Erythroblast (primary cell): ENCODE results near the gene TRAPPC12.
"Not testable (repeated sequence)": the region's sequence is repeated elsewhere in the genome, so short reads cannot be mapped to it uniquely, and the experiment has no call there.

ENCODE experiments used
- DNase-seq, 2 experiments: peaks; one replicate each; lab custom pipeline; 2025; lab: John Stamatoyannopoulos, UW
- GATA1 ChIP-seq: IDR thresholded peaks from 2 replicates; pipeline ENCODE4 v1.6.1; 2011; ENCODE audit warnings: low read depth, mild to moderate bottlenecking, control low read depth, low read length, moderate library complexity
- POLR2A ChIP-seq: IDR thresholded peaks from 2 replicates; pipeline ENCODE4 v1.6.1; 2011; ENCODE audit warnings: mild to moderate bottlenecking, low read length

The TRAPPC12 gene

DNA sequence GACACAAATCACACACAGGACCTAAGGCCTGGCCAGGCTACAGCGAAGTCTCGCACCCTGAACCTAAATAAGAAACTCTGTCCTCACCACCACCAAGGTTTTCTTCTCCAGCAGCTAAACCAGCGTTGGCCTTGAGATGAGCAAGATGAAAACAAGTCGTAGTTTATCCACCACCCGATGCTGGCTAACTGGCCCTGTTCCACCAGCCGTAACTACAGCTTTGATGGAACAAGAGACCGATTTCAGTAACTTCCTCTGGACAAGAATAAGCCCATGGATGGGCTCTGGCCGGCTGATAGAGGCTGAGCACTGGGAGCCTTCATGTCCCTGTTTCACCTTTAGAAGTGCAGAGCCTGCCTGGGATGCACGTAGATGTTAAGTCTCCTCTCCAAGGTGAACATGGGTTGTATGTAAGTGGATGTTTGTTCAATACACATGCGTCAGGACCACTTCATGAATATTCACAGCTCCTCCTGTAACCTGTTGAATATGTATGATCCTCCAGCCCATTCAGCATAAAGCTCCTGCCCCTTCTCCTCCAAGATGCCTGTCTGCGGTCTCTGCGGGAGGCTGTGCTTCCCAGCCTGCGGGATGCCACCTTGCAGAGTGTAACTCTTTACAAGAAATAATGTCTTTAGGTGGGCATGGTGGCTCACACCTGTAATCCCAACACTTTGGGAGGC lies 115.6 kb downstream of the TRAPPC12 start:
- DNase-seq = no peak
- TF ChIP-seq GATA1 = no peak
- TF ChIP-seq POLR2A = no peak

DNA sequence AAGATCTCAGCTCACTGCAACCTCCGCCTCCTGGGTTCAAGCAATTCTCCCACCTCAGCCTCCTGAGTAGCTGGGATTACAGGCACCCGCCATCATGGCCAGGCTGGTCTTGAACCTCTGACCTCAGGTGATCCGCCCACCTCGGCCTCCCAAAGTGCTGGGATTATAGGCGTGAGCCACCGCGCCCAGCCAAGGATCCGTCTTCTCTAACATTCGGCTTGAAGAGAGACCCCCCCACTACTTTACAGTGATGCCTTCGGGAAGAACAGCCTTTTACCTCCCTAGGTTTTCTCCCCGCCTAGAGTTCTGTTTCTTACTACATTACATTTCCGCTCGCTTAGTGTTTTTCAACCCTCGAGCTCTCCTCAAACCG lies 117.2 kb downstream of the TRAPPC12 start:
- not testable (repeated sequence) for DNase-seq

DNA sequence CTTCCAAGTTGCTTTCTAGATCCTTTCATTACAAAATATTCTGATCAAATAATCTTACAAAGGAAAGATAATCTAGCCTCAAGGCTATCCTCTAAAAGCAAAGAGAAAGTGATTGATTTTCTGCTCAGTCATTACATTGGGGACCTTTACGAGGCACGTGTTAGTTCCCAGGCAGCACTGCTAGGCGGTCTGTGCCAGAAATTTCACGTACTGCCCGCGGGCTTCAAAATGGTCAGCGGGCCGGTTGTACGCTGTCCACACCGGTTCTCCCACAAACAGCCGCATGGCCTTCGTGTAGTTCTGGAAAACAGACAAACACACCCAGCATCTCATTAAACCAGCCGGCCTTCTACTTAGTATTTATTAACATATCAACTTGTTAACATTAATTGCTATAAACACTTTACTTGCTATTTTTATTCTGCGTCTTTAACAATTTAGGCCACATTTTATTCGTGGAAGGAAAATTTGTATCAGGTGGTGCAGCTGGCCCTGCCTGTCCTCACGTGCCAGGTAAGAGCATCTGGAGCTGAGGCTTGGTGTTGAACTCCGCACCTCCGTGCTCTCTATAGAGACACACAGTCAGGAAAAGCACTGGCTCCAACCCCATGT lies 119.4 kb downstream of the TRAPPC12 start:
- DNase-seq = no peak
- TF ChIP-seq GATA1 (no peak), POLR2A (no peak)

DNA sequence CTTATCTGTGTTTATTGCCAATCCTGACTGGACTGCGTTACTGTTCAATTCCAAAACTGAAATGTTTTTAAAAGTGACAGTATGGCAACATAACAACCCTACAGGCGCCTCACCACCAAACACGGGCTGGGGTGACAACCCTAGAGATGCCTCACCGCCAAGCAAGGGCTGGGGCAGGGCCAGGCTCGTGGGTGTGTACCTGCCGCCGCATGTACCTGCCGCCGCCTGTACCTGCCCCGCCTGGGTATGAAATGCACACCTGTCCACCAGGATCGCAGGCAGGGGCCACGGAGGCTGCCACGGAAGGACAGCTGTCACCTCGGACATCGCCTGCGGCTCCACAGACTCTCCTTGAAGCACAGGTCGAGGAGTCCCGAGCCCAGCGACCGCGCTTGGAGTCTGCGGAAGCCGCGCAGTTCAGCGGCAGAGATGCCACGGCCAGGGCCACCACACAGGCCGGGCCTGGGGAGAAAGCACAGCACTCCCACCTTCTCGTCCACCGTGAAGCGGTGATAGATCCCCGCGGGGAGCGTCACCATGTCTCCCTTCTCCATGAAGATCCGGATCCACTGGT lies 120.9 kb downstream of the TRAPPC12 start:
- DNase-seq = no peak
- TF ChIP-seq GATA1 = no peak
- TF ChIP-seq POLR2A = no peak

DNA sequence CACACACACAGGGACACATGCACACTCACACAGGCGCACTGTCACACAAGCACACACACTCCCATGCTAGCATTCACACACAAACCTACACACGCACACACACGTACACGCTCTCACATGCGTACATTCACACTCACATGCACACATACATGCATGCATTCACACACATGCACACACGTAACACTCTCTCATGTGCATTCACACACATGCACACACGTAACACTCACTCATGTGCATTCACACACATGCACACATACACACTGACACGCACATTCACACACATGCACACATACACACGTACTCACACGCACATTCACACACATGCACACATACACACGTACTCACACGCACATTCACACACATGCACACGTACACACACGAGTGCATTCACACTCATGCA lies 123.6 kb downstream of the TRAPPC12 start:
- no peak for DNase-seq
- TF ChIP-seq GATA1 (no peak), POLR2A (no peak)

DNA sequence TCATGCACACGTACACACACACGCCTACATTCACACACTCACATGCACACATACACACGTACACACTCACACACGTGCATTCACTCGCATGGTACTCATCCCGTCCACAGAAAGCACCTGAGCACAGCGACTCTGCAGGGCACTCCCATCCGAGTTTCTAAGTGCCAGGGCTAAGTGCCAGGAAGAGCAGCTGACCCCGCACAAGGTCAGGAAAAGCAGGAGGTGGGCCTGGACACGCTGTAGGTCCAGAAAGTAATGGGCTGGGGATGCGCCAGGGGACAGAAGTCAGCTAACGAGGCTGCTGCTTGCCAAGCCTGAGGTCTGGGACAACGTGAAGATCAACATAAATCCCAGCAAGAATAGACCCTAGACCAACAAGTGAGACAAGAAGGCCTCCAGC lies 124.0 kb downstream of the TRAPPC12 start:
- TF ChIP-seq GATA1 (no peak), POLR2A (no peak)
- DNase-seq = no peak

DNA sequence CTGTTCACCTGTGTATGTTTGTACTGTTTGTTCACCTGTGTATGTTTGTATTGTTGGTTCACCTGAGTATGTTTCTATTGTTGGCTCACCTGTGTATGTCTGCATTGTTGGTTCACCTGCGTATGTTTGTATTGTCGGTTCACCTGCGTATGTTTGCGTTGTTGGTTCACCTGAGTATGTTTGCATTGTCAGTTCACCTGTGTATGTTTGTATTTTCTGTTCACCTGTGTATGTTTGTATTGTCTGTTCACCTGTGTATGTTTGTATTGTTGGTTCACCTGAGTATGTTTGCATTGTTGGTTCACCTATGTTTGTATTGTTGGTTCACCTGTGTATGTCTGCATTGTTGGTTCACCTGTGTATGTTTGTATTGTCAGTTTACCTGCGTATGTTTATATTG lies 125.2 kb downstream of the TRAPPC12 start:
- no peak for DNase-seq
- TF ChIP-seq POLR2A (no peak), GATA1 (no peak)

DNA sequence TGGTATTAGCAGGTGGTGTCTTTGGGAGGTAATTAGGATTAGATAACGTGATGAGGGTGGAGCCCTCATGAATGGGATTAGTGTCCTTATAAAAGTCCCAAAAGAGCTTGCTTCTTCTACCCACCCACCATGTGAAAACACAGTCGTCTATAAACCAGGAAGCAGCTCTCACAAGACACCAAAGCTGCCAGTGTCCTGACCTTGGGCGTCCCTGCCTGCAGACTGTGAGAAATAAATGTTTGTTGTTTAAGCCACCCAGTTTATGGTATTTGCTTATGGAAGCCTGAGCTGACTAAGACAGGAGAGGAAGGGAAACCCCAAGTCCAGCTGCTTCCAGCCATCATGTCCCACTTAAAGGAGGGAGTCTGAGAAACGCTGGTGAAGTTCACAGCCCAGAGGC lies 126.3 kb downstream of the TRAPPC12 start:
- no peak for TF ChIP-seq GATA1
- TF ChIP-seq POLR2A = no peak

DNA sequence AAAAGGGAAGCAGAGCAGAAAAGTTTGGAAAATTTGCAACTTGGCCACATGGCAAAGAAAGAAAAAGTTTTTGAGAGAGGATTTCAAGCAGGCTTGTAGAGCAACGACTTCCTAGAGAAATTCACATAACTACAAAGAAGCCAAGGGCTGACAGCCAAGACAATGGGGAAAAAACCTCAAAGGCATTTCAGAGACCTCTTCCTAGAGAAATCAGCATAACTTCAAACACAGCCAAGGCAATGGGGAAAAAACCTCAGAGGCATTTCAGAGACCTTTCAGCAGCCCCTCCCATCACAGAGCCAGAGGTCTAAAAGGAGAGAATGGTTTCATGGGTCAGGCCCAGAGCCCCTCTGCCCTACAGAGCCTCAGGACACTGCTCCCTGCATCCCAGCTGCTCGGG lies 132.6 kb downstream of the TRAPPC12 start:
- TF ChIP-seq GATA1 (no peak), POLR2A (no peak)

More for the DNA sequence above, 126.3 kb downstream of the TRAPPC12 start:
- no peak for DNase-seq

DNA sequence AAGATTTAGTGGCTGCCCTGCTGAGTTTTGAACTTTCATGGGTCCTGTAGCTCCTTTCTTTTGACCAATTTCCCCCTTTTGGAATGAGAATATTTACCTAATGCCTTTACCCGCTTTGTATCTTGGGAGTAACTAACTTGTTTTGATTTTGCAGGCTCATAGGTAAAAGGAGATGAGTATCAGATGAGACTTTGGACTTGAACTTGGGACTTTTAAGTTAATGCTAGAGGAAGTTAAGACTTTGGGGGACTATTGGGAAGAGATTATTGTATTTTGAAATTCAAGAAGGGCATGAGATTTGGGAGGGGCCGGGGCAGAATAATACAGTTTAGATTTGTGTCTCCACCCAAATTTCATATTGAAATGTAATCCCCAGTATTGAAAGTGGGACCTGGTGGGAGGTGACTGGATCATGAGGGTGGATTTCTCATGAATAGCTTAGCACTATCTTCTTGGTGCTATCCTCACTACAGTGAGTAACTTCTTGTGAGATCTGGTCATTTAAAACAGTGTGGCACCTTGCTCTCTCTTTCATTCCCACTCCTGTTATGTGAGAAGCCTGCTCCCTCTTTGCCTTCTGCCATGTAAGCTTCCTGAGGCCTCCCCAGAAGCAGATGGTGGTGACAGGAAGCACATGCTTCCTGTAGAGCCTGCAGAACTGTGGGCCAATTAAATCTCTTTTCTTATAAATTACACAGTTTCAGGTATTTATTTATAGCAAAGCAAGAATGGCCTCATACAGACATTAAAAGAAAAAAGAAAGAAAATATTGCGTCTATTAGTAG lies 133.7 kb downstream of the TRAPPC12 start:
- TF ChIP-seq GATA1 = no peak
- no peak for TF ChIP-seq POLR2A
- DNase-seq = no peak

More for the DNA sequence above, 132.6 kb downstream of the TRAPPC12 start:
- no peak for DNase-seq

DNA sequence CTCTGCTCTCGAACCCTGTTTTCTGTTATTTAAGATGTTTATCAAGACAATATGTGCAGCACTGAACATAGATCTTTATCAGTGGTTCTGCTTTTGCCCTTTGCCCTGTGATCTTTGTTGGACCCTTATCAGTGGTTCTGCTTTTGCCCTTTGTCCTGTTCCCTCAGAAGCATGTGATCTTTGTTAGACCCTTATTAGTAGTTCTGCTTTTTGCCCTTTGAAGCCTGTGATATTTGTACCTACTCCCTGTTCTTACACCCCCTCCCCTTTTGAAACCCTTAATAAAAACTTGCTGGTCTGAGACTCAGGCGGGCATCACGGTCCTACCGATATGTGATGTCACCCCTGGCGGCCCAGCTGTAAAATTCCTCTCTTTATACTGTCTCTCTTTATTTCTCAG lies 135.9 kb downstream of the TRAPPC12 start:
- DNase-seq = not testable (repeated sequence)

DNA sequence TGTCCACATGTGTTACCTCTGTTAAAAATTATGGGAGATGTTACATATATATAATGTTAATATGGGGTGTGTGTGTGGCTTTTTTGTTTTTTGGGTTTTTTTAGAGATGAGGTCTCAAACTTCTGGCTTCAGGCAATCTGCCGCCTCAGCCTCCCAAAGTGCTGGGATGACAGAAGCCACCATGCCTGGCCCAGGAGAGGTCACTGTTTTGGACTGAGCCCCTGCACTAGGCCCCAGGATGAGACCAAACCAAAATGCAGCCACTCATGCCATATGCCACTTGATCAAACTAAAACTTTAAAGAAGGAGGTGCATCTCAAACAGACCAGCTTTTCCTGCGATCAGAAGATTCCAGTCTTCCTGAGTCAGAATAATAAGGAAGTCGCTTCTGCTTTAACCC lies 137.3 kb downstream of the TRAPPC12 start:
- no peak for TF ChIP-seq GATA1
- no peak for DNase-seq

DNA sequence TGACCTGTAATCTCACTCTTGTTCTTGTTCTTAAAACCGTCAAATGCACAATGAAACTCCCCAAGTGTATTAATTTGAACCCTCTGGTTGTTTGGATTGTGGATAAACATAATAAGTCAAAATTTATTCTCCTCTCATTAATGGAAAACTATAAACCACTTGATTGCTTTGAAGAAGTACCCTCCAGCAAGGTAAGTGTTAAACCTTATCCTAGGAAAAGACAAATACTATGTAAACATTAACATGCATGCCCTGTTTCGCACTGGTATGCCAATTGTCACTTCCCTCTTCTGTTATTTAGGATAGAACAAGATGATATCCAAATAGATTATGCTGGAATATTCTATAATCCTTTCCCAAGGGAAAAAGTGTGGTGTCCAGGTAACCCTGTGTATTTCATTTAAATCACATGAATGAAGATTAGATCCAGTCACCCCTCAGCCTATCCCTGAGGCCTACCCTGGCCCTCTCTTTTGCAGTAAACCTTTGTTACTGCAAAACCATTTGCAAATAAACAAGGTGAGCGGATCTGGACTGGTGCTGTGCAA lies 138.5 kb downstream of the TRAPPC12 start:
- no peak for DNase-seq

More for the DNA sequence above, 138.5 kb downstream of the TRAPPC12 start:
- no peak for TF ChIP-seq GATA1
